ENCODE results near the gene MRPS22. TPM values are rescaled to one million over a fixed set of nuclear protein-coding genes. Genes with fewer than 3 reads are reported as not detected.

Gene MRPS22
- total and polyA plus RNA-seq, 8 donors, result 9.6 to 75.8 (median 43.7) TPM

DNA sequence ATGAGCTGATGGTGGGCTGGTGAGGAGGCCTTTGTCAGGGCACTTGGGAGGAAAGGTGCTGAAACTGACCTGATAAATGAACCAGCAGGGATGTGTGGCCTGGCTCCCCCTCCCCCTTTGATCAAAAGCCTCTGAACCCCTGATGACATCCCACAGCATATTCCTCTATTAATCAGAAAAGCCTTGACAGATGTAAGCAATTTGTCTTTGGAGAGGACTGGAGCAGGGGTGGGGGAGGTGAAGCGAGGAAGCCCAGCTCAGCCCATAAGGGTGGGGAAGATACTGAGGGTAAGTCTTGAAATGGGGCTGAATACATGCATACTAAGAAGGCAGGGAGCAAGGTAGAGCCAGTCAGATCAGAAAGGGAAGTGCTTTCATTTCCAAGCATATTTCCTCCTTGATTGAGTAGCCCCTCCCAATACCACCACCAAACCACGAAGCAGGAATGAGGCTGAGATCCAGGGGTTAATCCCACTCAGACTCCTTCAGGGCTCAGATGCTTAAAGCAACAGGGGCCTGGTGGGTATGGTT, 34.7 kb upstream of the MRPS22 start:
- Histone ChIP-seq H3K9me3 (no peaks in the 10 kb centered on the region), H3K4me1 (no peaks in the 10 kb centered on the region), H3K4me3 (no peak overlapping the region), H3K27ac (no peak overlapping the region), H3K27me3 (peaks cover 0 to 15% (median 0%) of the 10 kb centered on the region in 3 donors), H3K36me3 (no peaks in the 10 kb centered on the region)
- no peak for DNase-seq
- 43 to 53% (median 50%) methylated on average over 2 of the region's 2 CpGs for WGBS, 5 donors
- intact Hi-C loops (cut with DNase I; ENCODE audit: low total_unique reads), result no loop called here
- TF ChIP-seq POLR2A (IDR thresholded peaks at IDR 0.05) (no peak), POLR2AphosphoS5 (IDR thresholded peaks at IDR 0.05) (no peak), EP300 (IDR thresholded peaks at IDR 0.05) (no peak)
- TF ChIP-seq, protein P1, sequence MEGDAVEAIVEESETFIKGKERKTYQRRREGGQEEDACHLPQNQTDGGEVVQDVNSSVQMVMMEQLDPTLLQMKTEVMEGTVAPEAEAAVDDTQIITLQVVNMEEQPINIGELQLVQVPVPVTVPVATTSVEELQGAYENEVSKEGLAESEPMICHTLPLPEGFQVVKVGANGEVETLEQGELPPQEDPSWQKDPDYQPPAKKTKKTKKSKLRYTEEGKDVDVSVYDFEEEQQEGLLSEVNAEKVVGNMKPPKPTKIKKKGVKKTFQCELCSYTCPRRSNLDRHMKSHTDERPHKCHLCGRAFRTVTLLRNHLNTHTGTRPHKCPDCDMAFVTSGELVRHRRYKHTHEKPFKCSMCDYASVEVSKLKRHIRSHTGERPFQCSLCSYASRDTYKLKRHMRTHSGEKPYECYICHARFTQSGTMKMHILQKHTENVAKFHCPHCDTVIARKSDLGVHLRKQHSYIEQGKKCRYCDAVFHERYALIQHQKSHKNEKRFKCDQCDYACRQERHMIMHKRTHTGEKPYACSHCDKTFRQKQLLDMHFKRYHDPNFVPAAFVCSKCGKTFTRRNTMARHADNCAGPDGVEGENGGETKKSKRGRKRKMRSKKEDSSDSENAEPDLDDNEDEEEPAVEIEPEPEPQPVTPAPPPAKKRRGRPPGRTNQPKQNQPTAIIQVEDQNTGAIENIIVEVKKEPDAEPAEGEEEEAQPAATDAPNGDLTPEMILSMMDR (IDR thresholded peaks at IDR 0.05), result no peak

DNA sequence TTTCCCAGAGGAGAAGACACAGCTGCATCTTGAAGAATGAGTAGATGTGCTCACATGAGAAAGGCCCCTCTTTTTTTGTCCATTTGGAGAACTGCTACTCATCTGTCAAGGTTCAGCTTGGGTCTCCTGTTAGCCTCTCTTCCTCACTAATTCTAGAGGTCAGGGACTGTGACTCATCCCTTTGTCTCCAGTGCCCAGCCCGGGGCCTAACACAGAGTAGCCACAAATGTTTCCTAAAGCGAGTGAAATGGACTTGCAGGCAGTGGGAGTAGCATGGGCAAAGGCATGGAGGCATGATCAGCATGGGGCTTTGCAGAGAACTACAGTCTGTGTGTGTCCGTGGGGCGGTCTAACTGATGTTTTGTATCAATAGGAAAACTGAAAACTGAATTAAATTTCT, 33.9 kb upstream of the MRPS22 start:
- Histone ChIP-seq H3K36me3 (no peaks in the 10 kb centered on the region), H3K27me3 (peaks cover 0 to 23% (median 0%) of the 10 kb centered on the region in 3 donors), H3K27ac (no peak overlapping the region), H3K9me3 (no peaks in the 10 kb centered on the region), H3K4me3 (no peak overlapping the region), H3K4me1 (no peaks in the 10 kb centered on the region)
- DNase-seq, result no peak
- WGBS, 5 donors, result 75 to 79% (median 76%) methylated on average over 4 of the region's 4 CpGs
- no peak for TF ChIP-seq POLR2AphosphoS5 (IDR thresholded peaks at IDR 0.05)
- intact Hi-C loops (cut with DNase I; ENCODE audit: low total_unique reads), result no loop called here

DNA sequence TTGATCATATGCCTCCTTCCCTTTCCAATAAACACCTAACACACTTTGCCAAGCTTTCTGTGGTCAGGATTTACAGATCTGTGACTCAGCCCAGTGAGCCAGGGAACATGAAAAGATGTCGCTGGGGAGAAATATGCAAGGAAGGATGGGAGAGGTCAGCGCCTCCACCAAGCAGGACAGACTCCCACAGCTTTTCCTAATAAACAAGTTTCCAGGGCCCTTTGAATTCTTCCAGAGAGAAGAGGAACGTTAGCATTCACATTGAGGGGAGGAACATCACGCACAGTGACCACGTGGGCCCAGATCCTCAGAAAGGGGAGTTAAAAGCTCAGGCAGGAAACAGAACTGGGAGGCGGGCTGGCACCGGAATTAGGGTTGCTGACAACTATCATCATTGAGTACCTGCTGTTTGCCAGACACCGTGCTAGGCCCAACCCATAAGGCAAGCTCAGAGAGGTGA, 33.3 kb upstream of the MRPS22 start:
- no peak overlapping the region for H3K27ac ChIP-seq
- no peak for DNase-seq
- TF ChIP-seq, protein P1 (IDR thresholded peaks at IDR 0.05), result no peak
- TF ChIP-seq EP300 (IDR thresholded peaks at IDR 0.05), result no peak
- TF ChIP-seq POLR2A (IDR thresholded peaks at IDR 0.05), result no peak
- no peak for TF ChIP-seq POLR2AphosphoS5 (IDR thresholded peaks at IDR 0.05)
- H3K4me3 ChIP-seq, result no peak overlapping the region
- 59 to 82% (median 76%) methylated on average over 8 of the region's 8 CpGs for WGBS, 5 donors
- intact Hi-C loops (cut with DNase I; ENCODE audit: low total_unique reads), result no loop called here
- H3K27me3 ChIP-seq, result peaks cover 0 to 29% (median 0%) of the 10 kb centered on the region in 3 donors
- H3K4me1 ChIP-seq, result no peaks in the 10 kb centered on the region
- no peaks in the 10 kb centered on the region for H3K9me3 ChIP-seq
- no peaks in the 10 kb centered on the region for H3K36me3 ChIP-seq

DNA sequence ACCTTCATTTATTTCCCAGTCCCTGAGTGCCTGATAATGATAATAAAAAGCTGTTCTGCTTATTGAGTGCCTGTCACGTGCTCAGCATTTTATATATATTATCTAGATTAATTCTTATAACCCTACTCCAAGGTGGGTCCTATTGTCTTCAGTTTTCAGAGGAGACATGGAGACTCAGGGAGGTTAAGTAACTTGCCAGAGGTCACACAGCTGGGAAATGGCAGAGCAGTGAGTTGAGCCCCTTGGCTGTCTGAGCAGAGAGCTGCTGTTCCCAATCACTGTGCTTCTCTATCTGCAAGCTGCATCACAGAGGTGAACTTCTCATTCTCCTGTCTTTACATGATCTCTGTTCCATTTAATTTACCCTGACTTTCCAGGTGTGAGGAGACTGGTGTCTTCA, 32.3 kb upstream of the MRPS22 start:
- WGBS, 5 donors, result 37 to 70% (median 58%) methylated on average over 1 of the region's 1 CpG
- Histone ChIP-seq H3K4me1 (no peaks in the 10 kb centered on the region), H3K4me3 (no peak overlapping the region), H3K36me3 (no peaks in the 10 kb centered on the region), H3K9me3 (no peaks in the 10 kb centered on the region), H3K27ac (no peak overlapping the region), H3K27me3 (peaks cover 0 to 38% (median 0%) of the 10 kb centered on the region in 3 donors)
- DNase-seq, result no peak
- intact Hi-C loops (cut with DNase I; ENCODE audit: low total_unique reads), result no loop called here
- TF ChIP-seq POLR2A (IDR thresholded peaks at IDR 0.05), result no peak
- no peak for TF ChIP-seq EP300 (IDR thresholded peaks at IDR 0.05)
- TF ChIP-seq, protein P1 (IDR thresholded peaks at IDR 0.05), result no peak
- no peak for TF ChIP-seq POLR2AphosphoS5 (IDR thresholded peaks at IDR 0.05)

DNA sequence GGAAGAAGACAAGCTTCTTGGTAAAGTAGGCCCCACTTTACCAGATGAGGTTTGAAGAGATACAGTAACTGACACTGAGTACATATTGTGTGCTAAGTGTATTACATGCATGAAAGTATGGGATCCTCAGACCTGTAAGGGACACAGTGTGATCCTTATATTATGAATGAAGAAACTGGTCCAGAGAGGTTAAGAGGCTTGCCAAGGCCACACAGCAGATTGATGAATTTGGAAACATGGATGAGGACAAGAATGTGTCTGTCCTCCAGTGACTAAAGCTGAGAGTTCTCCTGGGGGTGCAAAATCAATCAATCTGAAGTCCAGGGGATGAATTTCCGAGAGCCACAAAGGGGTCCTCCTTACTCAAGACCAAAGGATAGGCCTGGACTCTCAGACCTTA, 31.4 kb upstream of the MRPS22 start:
- Histone ChIP-seq H3K4me1 (no peaks in the 10 kb centered on the region), H3K4me3 (no peak overlapping the region), H3K9me3 (no peaks in the 10 kb centered on the region), H3K36me3 (no peaks in the 10 kb centered on the region), H3K27ac (no peak overlapping the region), H3K27me3 (peaks cover 0 to 47% (median 0%) of the 10 kb centered on the region in 3 donors)
- intact Hi-C loops (cut with DNase I; ENCODE audit: low total_unique reads), result no loop called here
- no peak for TF ChIP-seq POLR2A (IDR thresholded peaks at IDR 0.05)
- no peak for TF ChIP-seq EP300 (IDR thresholded peaks at IDR 0.05)
- TF ChIP-seq, protein P1 (IDR thresholded peaks at IDR 0.05), result no peak
- no peak for TF ChIP-seq POLR2AphosphoS5 (IDR thresholded peaks at IDR 0.05)
- DNase-seq, result no peak
- WGBS, 5 donors, result 67 to 100% (median 94%) methylated on average over 1 of the region's 1 CpG

Measured in stomach (tissue), 9 donors.